Gastroesophageal sphincter (tissue), 4 donors: ENCODE measurements around the gene MIF4GD. TPM values are rescaled to one million over a fixed set of nuclear protein-coding genes. Genes with fewer than 3 reads are reported as not detected.
"Not testable (repeated sequence)": the region's sequence is repeated elsewhere in the genome, so short reads cannot be mapped to it uniquely, and the experiment has no call there.

Experiments used
- ATAC-seq: fragments of 150-250 bp; one replicate; pipeline ENCODE4 v1.9.1; 2016; ENCODE audit warnings: mild to moderate bottlenecking, moderate library complexity
- H3K27ac ChIP-seq, 4 donors: fragments of 200-600 bp; sonication (generic) in 3 of 4; 1 replicate in 3 of 4; 2 replicates in 1 of 4; pipeline ENCODE4 v1.5.1; 2016 to 2019
- H3K27me3 ChIP-seq: fragments of 200-600 bp; sonication (generic); one replicate; pipeline ENCODE4 v1.5.1; 2019
- H3K36me3 ChIP-seq, 2 donors: fragments of 200-600 bp; sonication (generic); one replicate each; pipeline ENCODE4 v1.5.1; 2019; ENCODE audit warnings: control low read depth in 1 of 2
- H3K4me1 ChIP-seq, 3 donors: fragments of 200-600 bp; sonication (generic); 1 replicate in 2 of 3; 2 replicates in 1 of 3; pipeline ENCODE4 v1.5.1; 2016 to 2019; ENCODE audit warnings: control low read depth in 2 of 3
- H3K4me3 ChIP-seq, 2 donors: fragments of 200-600 bp; sonication (generic); one replicate each; pipeline ENCODE4 v1.5.1; 2019; ENCODE audit warnings: mild to moderate bottlenecking in 1 of 2, moderate library complexity in 1 of 2
- H3K9me3 ChIP-seq, 3 donors: fragments of 200-600 bp; sonication (generic); one replicate each; pipeline ENCODE4 v1.5.1; 2017 to 2019; ENCODE audit warnings: control low read depth in 2 of 3
- CTCF ChIP-seq, 4 experiments: fragments of 200-600 bp in 2 of 4; fragments of 450-650 bp in 2 of 4; sonication (generic) in 1 of 4; IDR thresholded peaks; one replicate each; pipeline ENCODE4 v1.5.1; 2017 to 2019; ENCODE audit warnings: antibody characterized with exemption in 4 of 4, mild to moderate bottlenecking in 2 of 4, moderate library complexity in 2 of 4
- EP300 ChIP-seq: sonication (generic); formaldehyde crosslinking; IDR thresholded peaks from one replicate; pipeline ENCODE4 v1.6.1; 2017; ENCODE audit warnings: antibody characterized with exemption, mild to moderate bottlenecking
- POLR2A ChIP-seq, 2 donors: fragments of 450-650 bp; IDR thresholded peaks; one replicate each; pipeline ENCODE4 v1.6.1; 2017; ENCODE audit warnings: antibody characterized with exemption in 2 of 2, mild to moderate bottlenecking in 2 of 2, moderate library complexity in 1 of 2
- POLR2AphosphoS5 ChIP-seq: sonication (generic); formaldehyde crosslinking; IDR thresholded peaks from one replicate; pipeline ENCODE4 v1.6.1; 2017; ENCODE audit warnings: antibody characterized with exemption
- WGBS, 2 donors: methylation state at CpG; one replicate each; pipeline ENCODE4 v1.1.5; 2018; ENCODE audit warnings: low coverage in 1 of 2; 5-methylcytosine and 5-hydroxymethylcytosine counted together
- total RNA-seq, 4 donors: library from RNA; depleted of rRNA; stranded (reverse); fragments of >200 nt; gene quantifications; one replicate each; pipeline ENCODE4 v1.1.0, GENCODE V29; 2016

Gene MIF4GD
- total RNA-seq, 4 donors from 2014 or later, result 28.5 to 50.7 (median 44.4) TPM

- Histone ChIP-seq H3K4me1 (peaks cover 8 to 49% (median 24%) of the 10 kb centered on the region in 3 donors), H3K4me3 (peak within 1 kb of the TSS; percentile 70 to 99), H3K27ac (peak within 1 kb of the TSS; percentile 77 to 95 (median 90)), H3K36me3 (peaks cover 0 to 37% of the 10 kb centered on the region in 2 donors), H3K9me3 (no peaks in the 10 kb centered on the region), H3K27me3 (no peaks in the 10 kb centered on the region)
- peak; percentile 98 for ATAC-seq
- TF ChIP-seq POLR2A (IDR thresholded peaks at IDR 0.05) (peak; percentile 47 to 48), EP300 (no peak), POLR2AphosphoS5 (peak; percentile 60), CTCF (IDR thresholded peaks at IDR 0.05) (peak in 2 of 4 experiments; percentile 10 to 14)
- 0% methylated on average over 4 to 17 of the region's 69 CpGs for WGBS, 2 donors
These were observed 9.5 kb downstream of the MIF4GD start, which contains the start of the genes GGA3 and MRPS7 for GRCh38 chr17:75261336-75262111. TSS of gene GGA3 (minus strand) at chr17:75261606. CDS start at chr17:75261587, 19 bp downstream. TSS of gene MRPS7 (plus strand) at chr17:75261879. CDS start at chr17:75261901, 22 bp downstream.

- Histone ChIP-seq H3K4me3 (peak overlapping the region; percentile 70 to 99), H3K4me1 (peaks cover 8 to 49% (median 24%) of the 10 kb centered on the region in 3 donors), H3K27me3 (no peaks in the 10 kb centered on the region), H3K36me3 (peaks cover 0 to 30% of the 10 kb centered on the region in 2 donors), H3K9me3 (no peaks in the 10 kb centered on the region), H3K27ac (peak overlapping the region; percentile 77 to 95 (median 90))
- no peak for ATAC-seq
- peak in 3 of 4 experiments; percentile 5 to 16 (median 14) for TF ChIP-seq CTCF (IDR thresholded peaks at IDR 0.05)
- TF ChIP-seq POLR2AphosphoS5, result no peak
- TF ChIP-seq POLR2A (IDR thresholded peaks at IDR 0.05), result no peak
- TF ChIP-seq EP300, result no peak
- 0 to 11% methylated on average over 4 to 10 of the region's 31 CpGs for WGBS, 2 donors
These were observed 10.2 kb downstream of the MIF4GD start for GRCh38 chr17:75260641-75261335.

DNA sequence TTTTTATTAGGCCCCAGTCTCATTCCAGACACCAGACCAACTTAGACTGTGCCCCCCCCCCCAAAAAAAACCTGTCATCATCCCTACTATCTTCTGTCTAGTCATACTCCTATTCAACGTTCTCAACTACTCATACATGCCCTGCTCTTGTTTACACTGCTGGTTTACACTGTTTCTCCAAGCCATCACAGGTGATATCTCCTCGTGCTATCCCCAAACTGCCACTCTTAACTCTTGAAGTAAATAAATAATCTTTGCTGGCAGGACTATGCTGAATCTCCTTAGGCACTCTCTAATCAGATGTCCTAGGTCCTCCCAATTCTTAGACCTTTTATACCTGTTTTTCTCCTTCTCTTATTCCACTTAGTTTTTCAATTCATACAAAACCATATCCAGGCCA, 13.8 kb downstream of the MIF4GD start:
- not testable (repeated sequence) for H3K36me3 ChIP-seq, H3K4me3 ChIP-seq, H3K27ac ChIP-seq, ATAC-seq, H3K27me3 ChIP-seq, H3K9me3 ChIP-seq
- 21 to 67% methylated on average over 1 to 2 of the region's 2 CpGs for WGBS, 2 donors
- peaks cover 8 to 36% (median 16%) of the 10 kb centered on the region in 3 donors for H3K4me1 ChIP-seq

- H3K27me3 ChIP-seq, H3K9me3 ChIP-seq, H3K27ac ChIP-seq, H3K36me3 ChIP-seq, H3K4me3 ChIP-seq, ATAC-seq: not testable (repeated sequence)
- 80% methylated on average over 4 to 10 of the region's 11 CpGs for WGBS, 2 donors
- H3K4me1 ChIP-seq, result peaks cover 8 to 34% (median 15%) of the 10 kb centered on the region in 3 donors
These were observed 14.9 kb downstream of the MIF4GD start for GRCh38 chr17:75255954-75256698.

DNA sequence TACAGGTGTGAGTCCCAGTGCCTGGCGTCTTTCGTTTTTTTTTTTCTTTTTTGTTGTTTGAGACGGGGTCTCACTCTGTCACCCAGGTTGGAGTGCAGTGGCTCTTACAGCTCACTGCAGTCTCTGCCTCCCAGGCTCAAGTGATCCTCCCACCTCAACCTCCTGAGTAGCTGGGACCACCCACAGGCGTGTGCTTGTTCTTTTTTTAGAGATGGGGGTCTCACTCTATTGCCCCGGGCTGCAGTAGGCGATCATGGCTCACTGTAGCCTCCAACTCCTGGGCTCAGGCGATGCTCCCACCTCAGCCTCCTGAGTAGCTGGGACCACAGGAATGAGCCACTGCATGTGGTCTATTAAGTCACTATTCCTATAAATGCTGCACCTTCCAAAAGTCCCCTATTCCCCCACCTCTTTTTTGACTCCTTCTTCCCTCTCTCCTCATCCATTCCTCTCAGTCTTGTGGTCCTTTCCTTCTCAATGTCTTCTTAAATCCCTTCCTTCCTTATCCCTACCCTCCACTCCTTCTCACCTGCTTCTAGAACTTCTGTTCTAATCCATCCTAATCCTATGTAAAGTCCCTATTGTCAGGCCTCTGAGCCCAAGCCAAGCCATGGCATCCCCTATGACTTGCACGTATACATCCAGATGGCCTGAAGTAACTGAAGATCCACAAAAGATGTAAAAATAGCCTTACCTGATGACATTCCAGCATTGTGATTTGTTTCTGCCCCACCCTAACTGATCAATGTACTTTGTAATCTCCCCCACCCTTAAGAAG, 18.8 kb downstream of the MIF4GD start:
- 82 to 88% methylated on average over 2 to 8 of the region's 8 CpGs for WGBS, 2 donors
- ATAC-seq, result no peak

More for the DNA sequence above, 18.8 kb downstream of the MIF4GD start:
- Histone ChIP-seq H3K27ac (no peak overlapping the region), H3K4me1 (peaks cover 0 to 19% (median 3%) of the 10 kb centered on the region in 3 donors), H3K27me3 (no peaks in the 10 kb centered on the region), H3K4me3 (no peak overlapping the region), H3K9me3 (no peaks in the 10 kb centered on the region), H3K36me3 (no peaks in the 10 kb centered on the region)
- TF ChIP-seq CTCF (IDR thresholded peaks at IDR 0.05), result no peak
- no peak for TF ChIP-seq EP300
- no peak for TF ChIP-seq POLR2AphosphoS5
- no peak for TF ChIP-seq POLR2A (IDR thresholded peaks at IDR 0.05)
